Measurements from ENCODE around the gene SUPT3H.

Gene SUPT3H

DNA sequence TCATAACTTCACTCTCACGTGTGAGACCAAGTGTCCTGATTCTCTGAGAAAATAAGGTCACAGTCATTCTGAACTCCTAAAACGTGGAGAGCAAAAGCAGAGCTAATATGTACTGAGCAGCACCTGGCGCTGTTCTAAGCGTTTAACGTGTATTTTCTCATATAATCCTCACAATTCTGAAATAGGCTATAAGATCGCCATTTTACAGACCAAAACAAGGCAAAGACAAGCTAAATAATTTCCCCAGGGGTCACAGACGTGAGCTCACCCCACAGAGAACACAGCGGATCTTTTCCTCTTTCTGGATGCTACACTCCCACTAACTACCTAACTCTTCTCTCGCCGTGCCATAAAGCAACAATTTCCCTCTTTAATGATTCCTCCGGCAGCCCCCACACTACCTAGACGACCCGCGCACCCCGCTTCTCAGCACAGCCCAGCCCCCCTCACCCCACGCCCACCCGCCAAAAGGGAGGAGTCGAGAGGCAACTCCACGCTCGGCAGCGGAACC is 636 bp downstream of the SUPT3H start:
- TF ChIP-seq POLR2AphosphoS5 (IDR thresholded peaks at IDR 0.05; ENCODE audit: borderline replicate concordance, low read depth, low read length) (no peak), EZH2 (IDR thresholded peaks at IDR 0.05) (no peak), FOXP2 (optimal IDR thresholded peaks at IDR 0.05; ENCODE audit: control extremely low read depth, extremely low read length, insufficient read depth) (no peak)
- H3K36me3 ChIP-seq (ENCODE audit: insufficient read depth, low read length), result no peaks in the 10 kb centered on the region
- peak overlapping the region; percentile 85; the same call in 1 of the 2 replicates for H3K27ac ChIP-seq
- H3K9me3 ChIP-seq (ENCODE audit: low read depth, low read length), result no peaks in the 10 kb centered on the region
- peak overlapping the region; percentile 88 for H3K9ac ChIP-seq (ENCODE audit: insufficient read length)
- no peak for DNase-seq (ENCODE audit: low read depth, low spot score)
- peak overlapping the region; percentile 82 for H3K4me3 ChIP-seq

DNA sequence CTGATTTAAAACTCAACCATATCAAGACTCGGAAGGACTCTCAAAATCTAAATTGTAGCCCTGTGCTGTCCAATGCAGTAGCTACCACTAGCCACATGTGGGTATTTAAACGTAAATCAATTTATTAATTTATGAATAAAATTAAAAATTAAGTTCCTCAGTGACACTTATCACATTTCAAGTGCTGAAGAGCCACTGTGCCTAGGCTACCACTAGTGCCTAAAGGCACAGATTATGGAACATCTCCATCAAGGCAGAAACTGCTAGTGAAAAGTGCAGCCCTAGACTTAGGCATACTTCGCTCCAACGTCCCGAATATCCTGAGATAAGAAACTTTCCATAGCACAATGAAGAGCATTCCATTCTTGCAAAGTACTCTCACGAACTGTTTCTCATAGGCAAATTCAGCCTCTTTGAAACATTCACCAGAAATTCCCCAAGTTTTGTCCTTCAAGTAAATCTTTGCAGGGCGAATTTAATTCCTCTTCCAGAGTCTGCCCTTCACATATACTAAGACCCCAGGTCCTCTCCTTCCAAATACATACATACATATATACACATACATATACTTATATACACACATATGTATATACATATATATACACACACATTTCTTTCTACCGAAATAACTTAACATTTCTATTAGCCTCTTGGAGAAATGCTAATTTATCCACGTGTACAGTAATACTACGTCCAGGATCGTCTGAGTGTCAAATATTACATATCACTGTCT is 1.3 kb downstream of the SUPT3H start:
- no peak for DNase-seq (ENCODE audit: low read depth, low spot score)

DNA sequence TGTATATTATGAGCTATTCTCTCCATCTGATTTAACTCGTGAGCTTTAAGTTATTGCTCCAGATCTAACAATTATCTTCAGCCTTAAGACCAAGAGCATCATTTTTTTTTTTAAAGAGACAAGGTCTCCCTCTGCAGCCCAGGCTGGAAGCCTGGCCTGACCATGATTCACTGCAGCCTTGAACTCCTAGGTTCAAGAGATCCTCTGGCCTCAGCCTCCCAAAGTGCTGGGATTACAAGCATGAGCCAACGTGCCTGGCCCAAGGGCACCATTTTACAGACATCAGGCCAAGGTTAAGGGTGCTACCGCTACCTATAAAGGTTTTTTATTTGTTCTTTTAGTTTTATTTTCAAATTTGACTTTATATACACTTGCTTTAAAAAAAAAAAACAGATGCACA is 2.3 kb downstream of the SUPT3H start:
- H3K9ac ChIP-seq (ENCODE audit: insufficient read length), result no peak overlapping the region
- no peak overlapping the region for H3K27ac ChIP-seq
- H3K4me3 ChIP-seq, result no peak overlapping the region
- no peaks in the 10 kb centered on the region for H3K36me3 ChIP-seq (ENCODE audit: insufficient read depth, low read length)
- no peak for DNase-seq (ENCODE audit: low read depth, low spot score)
- H3K9me3 ChIP-seq (ENCODE audit: low read depth, low read length), result no peaks in the 10 kb centered on the region
- TF ChIP-seq POLR2AphosphoS5 (IDR thresholded peaks at IDR 0.05; ENCODE audit: borderline replicate concordance, low read depth, low read length) (no peak), EZH2 (IDR thresholded peaks at IDR 0.05) (no peak), FOXP2 (optimal IDR thresholded peaks at IDR 0.05; ENCODE audit: control extremely low read depth, extremely low read length, insufficient read depth) (no peak)

More for the DNA sequence above, 1.3 kb downstream of the SUPT3H start:
- H3K27ac ChIP-seq, result peak overlapping the region; percentile 85; the same call in 1 of the 2 replicates
- H3K36me3 ChIP-seq (ENCODE audit: insufficient read depth, low read length), result no peaks in the 10 kb centered on the region
- TF ChIP-seq POLR2AphosphoS5 (IDR thresholded peaks at IDR 0.05; ENCODE audit: borderline replicate concordance, low read depth, low read length), result no peak
- TF ChIP-seq EZH2 (IDR thresholded peaks at IDR 0.05), result no peak
- TF ChIP-seq FOXP2 (optimal IDR thresholded peaks at IDR 0.05; ENCODE audit: control extremely low read depth, extremely low read length, insufficient read depth), result no peak
- peak overlapping the region; percentile 88 for H3K9ac ChIP-seq (ENCODE audit: insufficient read length)
- no peaks in the 10 kb centered on the region for H3K9me3 ChIP-seq (ENCODE audit: low read depth, low read length)
- H3K4me3 ChIP-seq, result peak overlapping the region; percentile 82

DNA sequence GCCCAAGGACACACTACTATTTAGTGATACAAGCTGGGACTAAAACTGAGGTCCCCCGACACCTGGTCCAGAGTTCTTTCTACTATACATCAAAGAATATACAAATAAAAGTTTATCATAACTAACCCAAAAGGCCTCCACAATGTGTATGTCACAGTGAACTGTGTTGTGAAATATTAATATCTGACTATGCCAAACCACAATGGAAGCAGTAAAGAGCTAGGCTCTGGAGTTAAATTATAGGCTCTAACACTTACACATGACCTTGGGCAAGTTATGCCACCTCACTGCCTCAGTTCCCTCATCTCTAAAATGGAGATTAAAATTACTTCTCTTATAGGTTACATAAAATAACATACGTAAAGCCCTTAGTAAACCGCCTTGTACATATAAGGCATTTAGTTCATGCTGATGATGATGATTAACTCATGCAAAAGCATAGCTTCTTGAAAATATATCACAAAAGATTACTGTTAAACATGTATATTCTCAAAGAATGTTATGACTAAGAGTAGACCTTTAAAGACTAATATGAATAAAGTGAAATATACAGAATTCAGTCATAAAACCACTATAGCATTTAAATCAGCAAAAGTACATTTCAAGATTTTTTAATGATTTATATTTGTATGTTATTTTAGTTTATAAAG is 5.7 kb downstream of the SUPT3H start:
- TF ChIP-seq FOXP2 (optimal IDR thresholded peaks at IDR 0.05; ENCODE audit: control extremely low read depth, extremely low read length, insufficient read depth) (no peak), POLR2AphosphoS5 (IDR thresholded peaks at IDR 0.05; ENCODE audit: borderline replicate concordance, low read depth, low read length) (no peak), EZH2 (IDR thresholded peaks at IDR 0.05) (no peak)
- Histone ChIP-seq H3K4me3 (no peak overlapping the region), H3K36me3 (ENCODE audit: insufficient read depth, low read length) (no peaks in the 10 kb centered on the region), H3K9ac (ENCODE audit: insufficient read length) (no peak overlapping the region), H3K27ac (no peak overlapping the region), H3K9me3 (ENCODE audit: low read depth, low read length) (no peaks in the 10 kb centered on the region)
- no peak for DNase-seq (ENCODE audit: low read depth, low spot score)

DNA sequence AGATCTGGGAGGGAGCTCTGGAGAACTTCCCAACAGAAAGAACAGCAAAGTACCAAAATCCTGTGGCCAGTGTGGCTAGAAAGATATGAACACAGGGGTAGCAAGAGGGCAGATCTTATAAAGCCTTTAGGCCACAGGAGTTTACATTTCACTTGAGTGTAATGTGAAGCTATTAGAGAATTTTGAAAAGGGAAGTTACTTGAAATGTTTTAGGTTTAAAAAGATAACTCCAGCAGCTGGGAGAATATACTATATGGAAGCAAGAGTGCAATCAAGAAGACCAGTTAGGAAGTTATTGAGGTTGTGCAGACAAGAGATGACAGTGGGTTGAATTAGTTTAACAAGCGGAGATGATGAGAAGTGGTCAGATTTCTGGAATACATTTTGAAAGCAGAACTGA is 7.9 kb downstream of the SUPT3H start:
- H3K9ac ChIP-seq (ENCODE audit: insufficient read length), result no peak overlapping the region
- no peaks in the 10 kb centered on the region for H3K36me3 ChIP-seq (ENCODE audit: insufficient read depth, low read length)
- H3K27ac ChIP-seq, result no peak overlapping the region
- no peaks in the 10 kb centered on the region for H3K9me3 ChIP-seq (ENCODE audit: low read depth, low read length)
- DNase-seq (ENCODE audit: low read depth, low spot score), result no peak
- no peak overlapping the region for H3K4me3 ChIP-seq
- TF ChIP-seq EZH2 (IDR thresholded peaks at IDR 0.05), result no peak

DNA sequence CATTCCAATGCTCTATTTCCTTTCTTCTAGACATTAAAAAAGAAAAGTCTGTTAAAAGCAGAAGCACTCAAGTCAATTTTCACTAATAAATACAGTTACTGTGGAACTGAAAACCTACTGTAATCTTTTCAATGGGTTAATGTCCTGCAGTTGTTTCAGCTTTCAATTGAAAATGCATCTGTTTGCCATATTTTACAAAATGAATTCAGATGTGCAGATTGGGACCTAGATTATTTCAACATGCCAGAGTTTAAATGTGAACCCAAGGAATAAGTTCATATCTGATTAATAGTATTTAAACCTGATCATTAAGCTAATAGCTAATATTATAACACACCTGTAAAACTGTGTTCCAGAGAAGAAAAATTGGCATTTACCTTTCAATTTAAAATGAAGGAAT is 9.7 kb downstream of the SUPT3H start:
- Histone ChIP-seq H3K36me3 (ENCODE audit: insufficient read depth, low read length) (no peaks in the 10 kb centered on the region), H3K9me3 (ENCODE audit: low read depth, low read length) (no peaks in the 10 kb centered on the region), H3K9ac (ENCODE audit: insufficient read length) (no peak overlapping the region), H3K27ac (no peak overlapping the region), H3K4me3 (no peak overlapping the region)
- DNase-seq (ENCODE audit: low read depth, low spot score), result no peak
- TF ChIP-seq FOXP2 (optimal IDR thresholded peaks at IDR 0.05; ENCODE audit: control extremely low read depth, extremely low read length, insufficient read depth) (no peak), EZH2 (IDR thresholded peaks at IDR 0.05) (no peak), POLR2AphosphoS5 (IDR thresholded peaks at IDR 0.05; ENCODE audit: borderline replicate concordance, low read depth, low read length) (no peak)

DNA sequence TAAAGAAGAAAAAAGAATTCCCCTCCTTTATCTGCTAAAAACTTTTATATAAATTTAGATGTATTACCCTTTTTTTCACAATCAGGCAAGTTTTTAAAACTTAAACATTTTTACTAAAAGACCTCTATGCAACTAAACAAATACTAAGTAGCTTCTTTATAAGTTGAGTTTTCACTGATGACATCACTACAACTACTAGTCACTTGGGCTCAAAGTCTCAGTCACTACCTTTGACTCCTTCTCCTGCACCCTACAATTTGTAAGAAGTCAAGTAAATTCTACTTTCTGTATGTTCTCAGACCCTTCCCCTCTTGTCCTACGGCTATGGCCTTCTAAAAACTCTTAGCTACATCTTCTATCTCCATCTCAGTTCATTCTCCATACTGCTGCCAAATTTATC is 11.2 kb downstream of the SUPT3H start:
- Histone ChIP-seq H3K27ac (no peak overlapping the region), H3K4me3 (no peak overlapping the region), H3K9me3 (ENCODE audit: low read depth, low read length) (no peaks in the 10 kb centered on the region), H3K36me3 (ENCODE audit: insufficient read depth, low read length) (no peaks in the 10 kb centered on the region), H3K9ac (ENCODE audit: insufficient read length) (no peak overlapping the region)
- DNase-seq (ENCODE audit: low read depth, low spot score), result no peak
- TF ChIP-seq FOXP2 (optimal IDR thresholded peaks at IDR 0.05; ENCODE audit: control extremely low read depth, extremely low read length, insufficient read depth) (no peak), POLR2AphosphoS5 (IDR thresholded peaks at IDR 0.05; ENCODE audit: borderline replicate concordance, low read depth, low read length) (no peak), EZH2 (IDR thresholded peaks at IDR 0.05) (no peak)

DNA sequence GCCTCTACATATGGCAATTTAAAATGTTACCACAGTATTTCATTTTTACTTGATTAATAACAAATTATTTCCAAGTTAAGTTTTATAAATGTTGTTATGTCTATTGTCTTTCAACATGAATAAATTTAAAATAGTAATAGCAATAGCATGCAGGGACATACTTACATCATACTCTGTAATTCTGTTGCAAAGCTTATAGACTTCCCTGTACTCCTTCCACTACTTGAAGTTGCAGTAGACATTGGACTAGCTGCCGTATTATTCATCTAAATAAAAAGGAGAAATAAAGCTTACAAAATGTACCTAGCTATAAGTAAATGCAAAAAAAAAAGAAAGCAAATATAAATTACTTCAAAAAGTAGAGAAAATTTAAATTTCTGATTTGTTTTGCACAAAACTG is 12.7 kb downstream of the SUPT3H start:
- no peak for TF ChIP-seq POLR2AphosphoS5 (IDR thresholded peaks at IDR 0.05; ENCODE audit: borderline replicate concordance, low read depth, low read length)
- no peak for TF ChIP-seq EZH2 (IDR thresholded peaks at IDR 0.05)
- no peak for TF ChIP-seq FOXP2 (optimal IDR thresholded peaks at IDR 0.05; ENCODE audit: control extremely low read depth, extremely low read length, insufficient read depth)
- H3K27ac ChIP-seq, result no peak overlapping the region

More for the DNA sequence above, 12.7 kb downstream of the SUPT3H start:
- no peaks in the 10 kb centered on the region for H3K9me3 ChIP-seq (ENCODE audit: low read depth, low read length)
- H3K36me3 ChIP-seq (ENCODE audit: insufficient read depth, low read length), result no peaks in the 10 kb centered on the region
- H3K9ac ChIP-seq (ENCODE audit: insufficient read length), result no peak overlapping the region
- DNase-seq (ENCODE audit: low read depth, low spot score), result no peak
- no peak overlapping the region for H3K4me3 ChIP-seq

Data from SK-N-MC (cell line).